NCI-H2196 (cell line): ENCODE data around the gene IL24.

Experiments
- DNase-seq: peaks from one replicate; lab custom pipeline; 2025; ENCODE audit not compliant: unreplicated experiment; lab: John Stamatoyannopoulos, UW

Gene IL24

DNA sequence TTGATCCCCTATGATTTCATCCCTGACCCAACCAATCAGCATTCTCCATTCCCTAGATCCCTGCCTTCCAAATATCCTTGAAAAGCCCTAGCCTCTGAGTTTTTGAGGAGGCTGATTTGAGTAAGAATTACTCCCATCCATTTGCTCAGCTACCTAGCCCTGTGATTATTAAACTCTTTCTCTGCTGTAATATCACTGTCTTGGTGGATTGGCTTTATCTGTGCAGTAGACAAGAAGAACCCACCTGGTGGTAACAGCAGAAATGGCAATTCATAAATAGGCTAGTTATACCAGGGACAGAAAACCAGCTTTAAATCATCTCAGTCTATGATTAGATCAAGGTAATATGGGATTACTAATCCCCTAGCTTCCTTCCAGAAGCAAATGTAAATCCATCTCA, 18.8 kb upstream of the IL24 start:
- DNase-seq = no peak

DNA sequence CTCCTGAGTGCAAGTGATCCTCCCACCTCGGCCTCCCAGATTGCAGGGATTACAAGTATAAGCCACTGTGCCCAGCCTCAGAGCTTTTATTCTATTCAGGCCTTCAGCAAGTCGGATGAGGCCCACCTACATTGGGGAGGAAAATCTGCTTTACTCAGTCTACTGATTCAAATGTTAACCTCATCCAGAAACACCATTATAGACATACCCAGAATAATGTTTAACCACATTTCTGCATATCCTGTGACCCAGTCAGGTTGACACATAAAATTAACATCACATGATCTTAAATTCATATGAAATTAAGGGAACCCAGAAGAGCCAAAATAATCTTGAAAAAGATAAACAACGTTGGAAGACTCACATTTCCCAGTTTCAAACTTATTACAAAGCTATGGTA, 16.9 kb upstream of the IL24 start:
- no peak for DNase-seq

DNA sequence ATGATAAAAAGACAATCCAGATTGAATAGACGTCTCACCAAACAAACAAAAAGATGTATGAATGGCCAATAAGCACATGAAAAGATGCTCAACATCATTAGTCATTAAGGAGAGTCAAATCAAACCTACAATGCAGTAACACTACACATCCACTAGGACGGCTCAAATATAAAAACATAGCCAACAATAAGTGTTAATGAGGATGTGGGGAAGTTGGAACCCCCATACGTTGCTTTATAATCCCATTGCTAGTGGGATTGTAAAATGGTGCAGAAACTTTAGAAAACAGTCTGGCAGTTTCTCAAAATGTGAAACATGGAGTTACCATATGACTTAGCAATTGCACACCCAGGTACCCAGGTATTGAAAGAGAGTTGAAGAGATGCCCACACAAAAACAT, 14.7 kb upstream of the IL24 start:
- no peak for DNase-seq

DNA sequence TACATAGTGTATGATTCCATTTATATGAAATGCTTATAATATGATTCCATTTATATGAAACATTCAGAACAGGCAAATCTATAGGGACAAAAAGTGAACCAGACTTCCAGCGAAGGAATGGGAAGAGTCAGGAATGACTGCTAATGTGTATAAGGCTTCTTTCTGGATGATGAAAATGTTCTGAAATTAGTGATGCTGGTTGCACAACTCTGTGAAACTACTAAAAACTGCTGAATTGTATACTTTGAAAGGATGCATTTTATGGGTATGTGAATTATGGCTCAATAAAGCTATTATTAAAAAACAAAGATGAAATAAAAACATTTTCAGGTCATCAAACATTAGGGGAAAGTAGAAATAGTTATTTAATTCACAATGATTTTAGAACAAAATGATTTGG, 14.1 kb upstream of the IL24 start:
- no peak for DNase-seq

DNA sequence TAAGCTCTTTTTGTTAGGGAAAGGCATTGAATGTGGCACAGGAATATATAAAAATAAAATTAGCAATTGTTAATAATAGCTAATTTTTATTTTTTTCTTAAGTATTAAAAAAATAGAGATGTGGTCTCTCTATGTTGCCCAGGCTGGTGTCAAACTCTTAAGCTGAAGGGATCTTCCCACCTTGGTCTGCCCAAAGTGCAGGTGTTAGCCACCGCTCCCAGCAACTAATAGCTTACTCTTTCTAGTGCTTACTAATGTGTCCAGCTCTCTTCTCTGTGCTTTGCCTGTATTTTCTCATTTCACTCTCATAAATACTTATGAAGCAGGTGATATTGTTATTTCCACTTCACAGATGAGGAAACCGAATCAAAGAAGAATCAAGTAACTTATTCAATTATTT, 13.4 kb upstream of the IL24 start:
- no peak for DNase-seq

DNA sequence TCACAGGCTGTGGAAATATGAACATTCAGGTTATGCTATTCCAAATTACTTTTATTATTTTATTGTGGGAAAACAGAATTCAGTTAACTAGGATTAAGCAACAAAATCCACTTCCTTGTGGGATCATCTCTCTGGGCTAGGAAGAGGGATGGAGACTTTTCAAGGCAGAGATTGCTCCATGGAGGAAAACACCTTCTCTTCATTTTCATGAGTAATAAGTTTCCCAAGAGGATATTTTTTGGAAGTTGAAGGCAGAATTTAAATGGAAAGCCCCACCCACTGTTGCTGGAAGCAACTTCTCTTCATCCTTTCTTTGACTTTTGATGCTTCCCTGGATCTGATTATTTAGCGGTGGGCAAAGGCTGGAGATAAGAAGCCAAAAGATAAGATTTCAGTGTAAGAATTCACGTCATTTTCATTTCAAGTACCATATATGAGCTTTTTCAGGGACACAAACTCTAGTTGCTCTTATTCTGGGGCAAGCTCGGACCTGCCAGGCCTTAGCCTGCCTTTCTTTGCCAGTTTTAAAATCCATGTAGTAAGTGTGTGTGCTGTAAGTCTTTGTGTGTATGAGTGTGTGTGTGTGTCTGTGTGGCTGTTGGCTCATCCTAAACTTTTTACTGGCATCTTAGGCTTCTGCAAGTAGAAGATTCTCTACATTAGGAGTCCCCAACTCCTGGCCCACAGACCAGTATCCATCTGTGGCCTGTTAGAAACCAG, 11.7 kb upstream of the IL24 start:
- DNase-seq = no peak

DNA sequence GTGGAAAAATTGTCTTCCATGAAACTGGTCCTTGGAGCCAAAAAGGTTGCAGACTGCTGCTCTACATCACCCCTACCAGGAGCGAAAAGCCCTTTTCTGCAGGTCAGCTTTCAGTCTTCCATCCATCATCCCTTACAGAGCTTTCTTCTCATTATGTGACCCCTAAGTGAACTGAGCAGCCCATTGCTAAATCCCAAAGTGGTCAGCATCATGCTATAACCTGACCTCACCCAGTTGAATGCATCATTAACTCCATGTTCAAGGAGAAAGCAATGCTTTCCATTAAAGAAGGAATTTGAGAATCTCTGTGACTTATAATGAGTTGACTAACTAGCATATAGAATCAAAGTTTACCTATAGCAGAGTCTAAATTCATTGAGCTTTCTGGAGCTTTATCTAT, 10.4 kb upstream of the IL24 start:
- no peak for DNase-seq

DNA sequence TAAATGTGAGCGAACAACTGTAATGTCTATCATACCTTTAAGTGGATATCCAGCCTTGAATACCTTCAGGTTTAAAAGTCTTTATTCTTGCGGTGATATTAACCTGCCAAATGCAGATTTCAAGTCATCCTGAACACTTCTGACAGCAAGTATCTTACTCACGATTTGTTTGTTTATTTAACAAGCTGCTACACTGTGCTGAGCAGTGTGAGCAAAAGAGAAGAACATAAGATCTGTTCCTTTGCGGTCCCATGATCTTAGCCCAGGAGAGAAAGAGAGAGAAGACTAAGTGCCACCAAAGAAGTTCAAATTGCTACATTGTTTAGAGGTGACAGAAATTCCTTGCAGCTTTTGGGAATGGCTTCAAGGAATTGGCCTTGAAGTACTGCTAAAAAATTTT, 9.5 kb upstream of the IL24 start:
- no peak for DNase-seq

DNA sequence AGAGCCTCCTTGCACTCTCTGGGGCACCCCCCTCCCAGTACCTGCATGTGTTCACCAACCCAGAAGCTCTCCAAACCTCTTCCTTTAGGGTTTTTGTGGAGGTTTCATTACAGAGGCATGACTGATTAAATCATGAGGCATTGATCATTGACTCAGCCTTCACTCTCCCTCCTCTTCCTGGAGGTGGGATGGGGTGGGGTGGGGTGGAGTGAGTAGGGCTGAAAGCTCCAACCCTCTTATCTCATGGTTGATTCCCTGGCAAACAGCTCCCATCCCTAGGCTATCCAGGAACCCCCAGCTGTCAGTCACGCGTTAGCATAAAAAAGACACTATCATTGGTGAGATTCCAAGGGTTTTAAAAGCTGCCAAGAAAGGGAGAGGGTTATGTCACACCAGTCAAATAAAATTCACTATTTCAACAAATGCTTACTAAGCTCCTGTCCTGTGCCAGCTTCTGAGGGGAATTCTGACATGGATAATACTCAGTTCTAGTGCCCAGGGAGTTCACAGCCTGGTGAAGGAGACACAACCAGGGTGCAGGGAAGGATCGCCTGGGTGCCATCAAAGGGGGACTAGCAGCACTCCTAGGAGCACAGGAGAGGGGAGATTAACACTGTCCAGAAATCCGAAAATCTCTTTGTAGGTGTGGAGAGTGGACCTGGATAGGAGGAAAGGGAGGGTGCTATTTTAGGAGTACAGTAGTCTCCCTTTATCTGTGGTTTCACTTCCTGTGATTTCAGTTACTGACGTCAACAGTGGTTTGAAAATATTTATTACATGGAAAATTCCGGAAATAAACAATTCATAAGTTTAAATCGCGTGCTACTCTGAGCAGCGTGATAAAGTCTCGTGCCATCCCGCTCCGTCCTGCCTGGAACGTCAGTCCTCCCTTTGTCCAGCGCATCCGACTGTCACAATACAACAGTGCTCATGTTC, 6.8 kb upstream of the IL24 start:
- DNase-seq = no peak

DNA sequence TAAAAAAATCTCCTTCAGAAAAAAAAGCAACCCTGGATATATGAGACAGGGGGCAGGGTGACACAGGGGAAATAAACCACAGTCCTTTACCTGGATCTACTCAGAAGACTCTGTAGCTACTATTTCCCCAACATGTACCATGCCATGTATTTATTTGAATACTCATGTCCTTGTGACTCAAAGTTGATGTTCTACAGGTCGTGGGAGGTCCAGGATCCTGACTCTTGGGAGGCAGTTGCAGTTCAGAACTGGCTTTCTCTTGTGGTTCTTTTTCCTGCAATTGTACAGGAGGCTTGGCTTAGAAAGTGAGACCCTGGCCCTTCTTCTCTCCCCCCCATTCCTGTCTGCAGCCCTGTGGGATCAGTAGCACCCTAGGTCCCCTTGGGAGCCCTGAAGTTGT, 5.8 kb upstream of the IL24 start:
- no peak for DNase-seq

DNA sequence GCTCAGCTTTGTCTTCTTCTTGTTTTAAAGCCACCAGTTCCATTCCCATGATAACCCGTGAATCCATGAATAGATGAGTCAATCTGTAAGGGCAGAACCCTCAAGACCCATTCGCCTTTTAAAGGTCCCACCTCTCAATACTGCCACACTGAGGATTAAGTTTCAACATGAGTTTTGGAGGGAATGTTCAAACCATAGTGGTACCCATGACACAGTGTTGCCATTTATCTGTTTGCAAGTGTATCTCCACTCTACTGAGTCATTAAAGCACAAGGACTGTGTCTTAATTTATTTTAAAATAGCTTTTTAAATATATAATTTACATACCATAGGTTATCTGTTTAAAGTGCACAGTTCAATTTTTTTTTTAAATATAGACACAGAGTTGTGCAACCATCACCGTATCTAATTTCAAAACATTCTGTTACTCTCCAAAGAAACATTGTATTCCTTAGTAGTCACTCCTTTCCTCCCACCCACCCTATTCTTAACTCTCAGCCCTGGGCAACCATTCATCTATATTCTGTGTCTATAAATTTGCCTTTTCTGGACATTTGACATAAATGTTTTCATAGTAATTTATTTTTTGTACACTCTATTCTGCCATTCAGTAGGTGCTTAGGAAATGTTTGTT, 4.8 kb upstream of the IL24 start:
- DNase-seq = no peak

DNA sequence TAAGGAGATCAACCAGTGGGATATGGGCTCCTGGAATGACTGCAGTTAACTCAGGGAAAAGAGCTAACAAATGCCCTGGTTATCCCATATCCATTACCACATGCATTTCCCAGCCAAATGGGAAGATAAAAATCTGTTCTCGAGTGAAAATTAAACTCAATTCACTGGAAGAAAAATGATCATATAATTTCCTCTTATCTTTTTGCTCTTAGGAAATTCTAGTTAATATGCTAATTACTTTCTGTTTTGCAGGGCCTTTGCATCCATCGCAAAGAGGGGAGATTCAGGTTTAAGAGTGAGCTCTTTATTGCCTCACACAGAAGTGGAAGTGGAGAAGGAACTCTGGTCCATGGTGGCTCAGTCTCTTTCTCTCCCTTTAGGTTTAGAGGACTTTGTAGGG, 3.9 kb upstream of the IL24 start:
- DNase-seq = no peak

DNA sequence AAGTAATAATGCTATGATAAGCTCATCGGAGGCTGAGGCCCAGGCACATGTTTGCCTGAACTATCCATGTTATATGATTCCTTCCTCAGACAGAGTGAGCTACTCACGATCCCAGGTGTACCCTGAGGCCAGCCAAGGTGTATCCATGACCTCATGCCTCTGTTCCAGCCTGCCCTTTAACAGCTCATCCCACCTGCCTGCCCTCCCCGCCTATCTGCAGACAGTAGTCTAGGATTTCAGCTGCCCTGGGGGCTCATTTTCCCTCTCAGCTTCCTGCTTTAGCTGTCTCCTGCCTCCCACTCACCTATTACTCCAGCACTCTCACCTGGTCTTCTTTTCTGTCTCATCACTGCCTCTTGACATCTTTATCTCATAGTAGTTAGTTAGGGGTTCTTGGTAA, 1.9 kb upstream of the IL24 start:
- DNase-seq = peak; percentile 93

DNA sequence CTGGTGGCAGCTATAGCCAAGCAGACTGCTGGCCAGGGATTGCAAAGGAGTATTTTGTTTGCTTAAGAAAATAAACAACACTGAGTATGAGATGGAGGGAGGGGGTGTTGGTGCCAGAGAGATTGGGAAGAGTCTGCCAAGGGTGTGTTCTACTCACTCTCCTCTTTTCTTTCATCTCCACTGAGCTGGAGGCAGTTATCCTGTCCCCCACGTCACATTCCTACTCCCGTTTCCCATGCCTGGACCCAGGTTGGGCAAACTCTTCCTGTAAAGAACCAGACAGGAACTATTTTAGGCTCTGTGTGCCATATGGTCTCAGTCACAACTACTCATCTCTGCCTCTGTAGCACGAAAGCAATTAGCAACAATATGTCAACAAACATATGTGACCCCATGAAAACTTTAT, 1.4 kb upstream of the IL24 start:
- peak; percentile 80 for DNase-seq

DNA sequence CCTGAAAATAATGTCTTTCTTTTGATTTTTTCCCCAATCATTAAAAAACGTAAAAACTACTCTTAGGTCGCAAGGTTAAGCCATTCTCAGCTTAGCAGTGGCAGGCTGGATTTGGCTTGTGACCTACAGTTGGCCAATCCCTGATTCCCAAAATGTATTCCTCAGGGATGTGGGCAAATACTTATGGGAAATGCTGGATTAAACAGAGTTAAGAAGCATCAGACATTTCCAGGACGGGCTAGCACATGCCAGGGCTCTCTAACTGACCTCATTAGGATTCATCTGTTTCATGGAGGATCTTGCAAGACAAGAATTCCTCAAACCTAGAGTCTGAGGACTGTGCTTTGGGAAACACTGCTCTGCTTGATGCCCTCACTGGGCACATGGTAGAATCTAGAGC, 982 bp upstream of the IL24 start:
- no peak for DNase-seq

DNA sequence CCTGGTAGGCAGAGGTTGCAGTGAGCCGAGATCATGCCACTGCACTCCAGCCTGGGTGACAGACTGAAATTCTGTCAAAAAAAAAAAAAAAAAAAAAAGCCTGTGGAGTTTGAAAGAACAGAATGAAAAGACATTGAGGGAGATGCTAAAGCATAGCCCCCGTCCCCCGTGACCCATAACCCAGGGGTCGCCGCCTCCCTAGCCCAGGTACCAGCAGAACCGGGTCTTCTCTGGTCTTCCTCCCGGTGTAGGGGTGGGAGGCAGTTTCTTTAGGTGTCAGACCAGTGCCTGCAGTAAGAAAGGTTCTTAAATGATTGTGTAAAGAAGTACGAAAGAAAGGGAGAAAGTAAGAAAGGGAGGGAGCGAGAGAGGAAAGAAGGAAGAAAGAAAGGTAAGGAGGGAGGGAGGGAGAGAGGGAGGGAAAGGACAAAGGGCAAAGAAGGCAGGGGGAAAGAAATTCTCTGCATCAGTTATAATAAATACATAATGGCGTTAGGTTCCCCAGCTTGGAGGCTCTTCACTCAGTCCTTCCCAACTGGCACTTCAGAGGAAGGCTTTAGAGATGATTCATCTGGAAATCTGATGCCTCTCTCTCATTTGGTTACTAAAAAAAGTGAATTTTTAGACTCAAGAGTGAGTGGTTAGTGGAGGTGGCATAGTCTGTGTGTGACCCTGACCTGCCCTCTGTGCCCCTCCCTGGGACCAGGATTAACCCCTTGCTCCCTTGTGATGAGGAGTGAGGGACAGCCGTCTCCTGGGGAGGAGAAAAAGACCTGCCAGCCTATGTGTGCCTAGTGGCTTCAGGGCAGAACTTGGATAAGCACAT, 1.1 kb downstream of the IL24 start:
- DNase-seq = peak; percentile 51

DNA sequence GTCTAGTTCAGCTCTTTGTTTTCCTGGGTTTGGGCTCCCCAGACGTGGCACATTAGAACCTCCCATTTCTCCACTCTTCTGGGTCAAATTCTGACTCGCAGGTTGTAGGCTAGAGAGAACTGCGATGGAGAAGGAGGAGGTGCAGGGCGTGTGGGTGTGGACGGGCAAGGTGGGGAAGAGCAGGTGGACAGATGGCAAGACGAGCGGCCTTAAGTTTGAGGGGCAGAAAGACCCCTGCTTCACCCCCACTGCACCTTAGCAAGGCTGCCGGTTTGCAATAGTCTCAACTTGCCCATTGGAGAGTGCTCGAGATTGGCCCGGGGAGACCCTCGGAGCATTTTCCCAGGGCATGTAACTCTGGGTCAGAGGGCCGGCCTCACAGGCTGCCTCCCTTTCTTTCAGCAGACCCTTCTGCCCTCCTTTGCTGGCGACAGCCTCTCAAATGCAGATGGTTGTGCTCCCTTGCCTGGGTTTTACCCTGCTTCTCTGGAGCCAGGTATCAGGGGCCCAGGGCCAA, 1.7 kb downstream of the IL24 start:
- no peak for DNase-seq

DNA sequence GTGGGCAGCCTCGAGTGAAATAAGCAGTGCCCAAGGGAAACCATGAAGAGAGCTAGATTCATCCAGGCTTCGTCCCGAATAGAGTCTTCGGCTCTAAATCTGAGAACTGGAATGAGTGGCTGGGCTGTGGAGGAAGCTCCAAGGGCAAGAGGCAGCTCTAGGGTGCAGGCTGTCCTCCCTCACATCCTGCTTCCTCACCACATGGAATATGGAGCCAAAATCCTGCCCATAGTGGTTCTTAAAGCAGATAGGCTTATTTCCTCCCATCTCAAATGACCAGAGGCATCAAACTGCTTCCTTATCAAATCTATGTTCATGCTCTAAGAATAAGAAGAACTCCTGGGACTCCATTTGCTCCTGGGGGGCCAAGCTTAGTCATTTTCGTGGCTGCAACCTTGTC, 2.5 kb downstream of the IL24 start:
- DNase-seq = no peak

DNA sequence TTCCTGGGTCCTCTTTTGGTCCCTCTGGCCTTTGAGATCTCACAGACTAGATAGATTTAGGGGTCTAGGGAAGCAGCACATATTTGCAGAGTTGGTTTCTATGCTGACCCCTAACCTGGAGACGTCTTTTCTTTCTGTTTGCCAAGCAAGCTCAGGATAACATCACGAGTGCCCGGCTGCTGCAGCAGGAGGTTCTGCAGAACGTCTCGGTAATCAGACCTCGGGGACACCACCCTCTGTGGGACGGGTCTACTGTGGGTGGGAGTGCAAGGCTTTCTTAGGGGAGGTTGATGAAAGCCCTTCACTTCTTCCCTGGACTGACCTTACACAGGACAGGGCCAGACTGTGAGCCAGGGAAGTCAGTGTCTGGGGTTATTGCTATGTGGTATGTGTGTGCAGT, 2.9 kb downstream of the IL24 start:
- no peak for DNase-seq

DNA sequence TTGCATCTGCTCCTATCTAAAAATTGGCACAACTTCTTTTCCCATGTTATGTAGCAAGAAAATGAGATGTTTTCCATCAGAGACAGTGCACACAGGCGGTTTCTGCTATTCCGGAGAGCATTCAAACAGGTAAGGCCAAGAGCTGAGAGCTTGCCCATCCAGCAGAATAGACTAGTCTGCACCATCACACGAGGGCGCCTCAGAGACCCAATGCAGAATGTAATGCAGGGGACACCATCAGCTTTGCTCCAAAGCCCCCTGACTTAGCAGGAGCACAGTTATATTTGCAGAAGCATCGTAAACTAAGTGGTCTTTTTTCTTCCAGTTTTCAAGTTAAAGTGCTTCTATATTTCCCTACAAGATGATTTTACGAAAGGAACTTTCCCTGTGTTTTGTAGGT, 4.7 kb downstream of the IL24 start:
- no peak for DNase-seq

DNA sequence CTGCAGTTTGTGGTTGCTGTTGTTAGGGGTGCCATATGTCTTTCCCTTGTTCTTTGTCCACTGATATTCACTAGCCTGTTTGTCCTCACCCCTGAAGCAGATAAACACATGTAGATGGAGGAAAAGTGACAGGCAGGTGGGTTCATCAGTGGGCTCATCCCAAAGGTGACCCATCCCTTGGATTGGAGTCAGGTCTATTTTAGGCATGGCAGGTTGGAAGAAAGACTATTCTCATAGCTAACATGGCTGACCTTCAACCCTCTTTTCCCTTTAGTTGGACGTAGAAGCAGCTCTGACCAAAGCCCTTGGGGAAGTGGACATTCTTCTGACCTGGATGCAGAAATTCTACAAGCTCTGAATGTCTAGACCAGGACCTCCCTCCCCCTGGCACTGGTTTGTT, 5.5 kb downstream of the IL24 start:
- DNase-seq = no peak
